ENCODE data around the gene LHFPL6.

Gene LHFPL6

GRCh38 chr13:39379667-39380655 is 223.0 kb downstream of the LHFPL6 start:
- DNase-seq = no peak

GRCh38 chr13:39379118-39379517 is 223.9 kb downstream of the LHFPL6 start:
- no peak for DNase-seq

- no peak for DNase-seq
Measured at GRCh38 chr13:39378306-39378705, 224.7 kb downstream of the LHFPL6 start.

GRCh38 chr13:39377699-39378098 is 225.3 kb downstream of the LHFPL6 start:
- DNase-seq = no peak

- no peak for DNase-seq
Measured at GRCh38 chr13:39376076-39376475, 226.9 kb downstream of the LHFPL6 start.

GRCh38 chr13:39375601-39376000 is 227.4 kb downstream of the LHFPL6 start:
- no peak for DNase-seq

GRCh38 chr13:39374741-39375189 is 228.2 kb downstream of the LHFPL6 start:
- DNase-seq = no peak

GRCh38 chr13:39373145-39373544 is 229.8 kb downstream of the LHFPL6 start:
- DNase-seq = no peak

- no peak for DNase-seq
Measured at GRCh38 chr13:39371706-39372105, 231.3 kb downstream of the LHFPL6 start.

GRCh38 chr13:39370554-39370953 is 232.4 kb downstream of the LHFPL6 start:
- DNase-seq = no peak

- no peak for DNase-seq
Measured at GRCh38 chr13:39370048-39370447, 232.9 kb downstream of the LHFPL6 start.

GRCh38 chr13:39369161-39369890 is 233.7 kb downstream of the LHFPL6 start:
- no peak for DNase-seq

GRCh38 chr13:39365879-39366278 is 237.1 kb downstream of the LHFPL6 start:
- DNase-seq = no peak

- DNase-seq = no peak
Measured at GRCh38 chr13:39364947-39365468, 238.0 kb downstream of the LHFPL6 start.

- DNase-seq = no peak
Measured at GRCh38 chr13:39363382-39363772, 239.6 kb downstream of the LHFPL6 start.

- DNase-seq = no peak
Measured at GRCh38 chr13:39362652-39363381, 240.2 kb downstream of the LHFPL6 start.

- no peak for DNase-seq
Measured at GRCh38 chr13:39353988-39354387, 249.0 kb downstream of the LHFPL6 start.

- DNase-seq = no peak
Measured at GRCh38 chr13:39350461-39350881, 252.5 kb downstream of the LHFPL6 start.

GRCh38 chr13:39349391-39349960 is 253.5 kb downstream of the LHFPL6 start:
- no peak for DNase-seq

GRCh38 chr13:39347926-39348901 is 254.8 kb downstream of the LHFPL6 start:
- DNase-seq = no peak

- DNase-seq = no peak
Measured at GRCh38 chr13:39345982-39346381, 257.0 kb downstream of the LHFPL6 start.

All from stimulated activated CD4-positive, alpha-beta T cell treated with anti-CD3 and anti-CD28 coated beads, Interleukin-2, amount 100 ng/mL, for 48 hours (primary cell).